Ishikawa (cell line): ENCODE measurements around the gene FUT3.

Experiments used
- CEBPB ChIP-seq: IDR thresholded peaks from 2 replicates; pipeline ENCODE4 v1.6.1; 2012
- EP300 ChIP-seq: IDR thresholded peaks from 2 replicates; pipeline ENCODE4 v1.6.1; 2012; ENCODE audit warnings: borderline replicate concordance
- TAF1 ChIP-seq: IDR thresholded peaks from 2 replicates; pipeline ENCODE4 v1.6.1; 2012; ENCODE audit warnings: low read depth, mild to moderate bottlenecking
- YY1 ChIP-seq: IDR thresholded peaks from 2 replicates; pipeline ENCODE4 v1.6.1; 2012; ENCODE audit warnings: low read depth

DNA sequence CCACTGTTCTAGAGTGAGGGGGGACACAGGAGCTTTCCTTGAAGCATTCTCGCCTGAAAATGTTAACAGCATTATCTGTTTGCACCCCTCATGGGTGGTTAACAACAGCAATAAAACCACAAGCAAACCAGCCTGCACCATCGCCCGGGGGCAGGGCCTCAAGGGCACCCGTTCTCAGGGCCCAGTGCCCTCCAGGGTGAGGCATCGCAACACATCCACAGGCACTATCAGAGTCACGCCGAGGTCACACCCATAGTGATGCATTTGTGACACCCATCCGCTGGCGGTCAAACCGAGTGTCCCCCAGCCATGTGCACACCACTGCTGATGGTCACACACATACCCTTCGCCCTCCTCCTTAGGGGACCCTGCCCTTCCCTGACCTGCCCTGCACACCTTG is 14.5 kb upstream of the FUT3 start:
- TF ChIP-seq YY1 (no peak), EP300 (no peak), CEBPB (no peak), TAF1 (no peak)
